GM19351 (cell line): ENCODE results near the gene STMN3.
"Not testable (repeated sequence)": the region's sequence is repeated elsewhere in the genome, so short reads cannot be mapped to it uniquely, and the experiment has no call there.

Experiments used
- ATAC-seq: cut with Tn5 transposase; IDR thresholded peaks from one replicate; pipeline ENCODE4 v1.9.1; 2021; ENCODE audit warnings: mild to moderate bottlenecking, moderate library complexity; ENCODE audit not compliant: unreplicated experiment

Gene STMN3

DNA sequence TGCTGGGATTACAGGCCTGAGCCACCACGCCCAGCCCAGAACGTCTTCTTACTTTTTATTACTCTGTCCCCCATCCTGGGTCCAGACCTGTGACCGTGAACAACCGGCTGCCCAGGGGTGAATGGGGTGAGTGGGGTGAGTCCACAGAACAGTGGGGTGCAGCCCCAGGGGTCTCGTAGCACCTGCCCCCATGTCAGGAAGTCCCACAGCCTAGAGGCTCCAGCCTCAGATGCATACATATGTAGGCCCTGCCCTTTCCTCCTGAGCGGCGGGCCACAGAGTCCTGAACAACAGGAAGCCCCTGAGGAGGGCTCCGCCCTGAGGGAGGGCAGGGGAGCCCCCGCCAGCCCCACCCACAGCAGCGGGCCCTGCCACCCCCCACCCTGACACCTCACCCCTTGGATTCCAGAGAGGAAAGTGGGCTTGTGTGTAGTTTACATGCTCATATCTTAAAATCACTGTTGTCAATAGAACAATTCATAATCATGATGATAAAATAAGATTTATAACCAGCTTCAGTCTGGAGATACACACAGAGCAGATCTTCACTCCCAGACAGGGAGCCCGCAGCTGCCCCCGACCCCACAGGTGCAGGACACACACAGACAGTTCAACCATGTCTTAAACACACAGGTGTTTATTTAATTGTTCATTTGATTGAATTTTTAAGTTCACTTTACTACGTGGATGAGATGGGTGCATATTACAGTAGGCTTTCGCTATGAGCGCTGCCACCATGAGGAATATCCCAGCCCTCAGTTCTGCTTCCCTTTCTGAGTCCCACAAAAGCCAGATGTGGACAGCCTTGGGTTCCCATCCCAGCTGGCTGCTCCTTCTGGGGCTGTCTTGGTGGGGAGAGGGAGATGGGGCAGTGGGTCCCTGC is 13.9 kb downstream of the STMN3 start:
- ATAC-seq = no peak

DNA sequence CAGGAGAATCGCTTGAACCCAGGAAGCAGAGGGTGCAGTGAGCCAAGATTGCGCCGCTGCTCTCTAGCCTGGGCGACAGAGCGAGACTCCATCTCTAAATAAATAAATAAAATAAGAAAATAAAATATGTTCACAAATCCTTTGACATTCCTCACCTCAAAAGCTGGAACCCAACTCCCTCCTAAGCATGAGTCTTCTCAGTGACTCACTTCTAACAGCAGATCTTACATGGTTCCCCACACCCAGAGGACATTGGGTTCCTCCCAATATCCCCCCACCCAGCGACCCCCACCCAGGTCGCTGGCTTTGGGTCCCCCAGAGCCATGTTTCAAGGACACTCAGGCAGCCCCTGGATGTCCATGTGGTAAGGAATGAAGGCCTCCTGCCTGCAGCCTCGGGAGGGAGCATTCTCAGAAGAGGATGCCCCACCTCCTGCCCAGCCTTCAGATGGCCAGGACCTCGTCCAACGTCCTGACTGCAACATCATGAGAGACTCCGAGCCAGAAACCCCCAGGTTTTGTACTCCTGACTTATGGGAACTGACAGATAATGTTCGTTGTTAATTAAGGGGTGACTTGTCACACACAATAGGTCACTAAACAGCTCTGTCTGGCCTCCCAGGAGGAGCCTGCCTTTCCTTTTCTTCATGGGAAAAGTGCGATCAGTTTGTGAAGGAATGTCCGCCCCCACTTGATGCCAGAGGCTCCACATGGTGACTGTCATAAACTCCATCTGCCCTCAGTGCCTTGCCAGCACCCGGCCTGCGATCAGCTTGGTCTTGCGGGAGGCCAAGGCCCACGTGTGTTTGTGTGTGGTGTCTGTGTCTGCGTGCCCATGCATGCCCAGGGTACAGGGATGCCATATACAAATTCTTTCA is 16.2 kb downstream of the STMN3 start:
- ATAC-seq = no peak

DNA sequence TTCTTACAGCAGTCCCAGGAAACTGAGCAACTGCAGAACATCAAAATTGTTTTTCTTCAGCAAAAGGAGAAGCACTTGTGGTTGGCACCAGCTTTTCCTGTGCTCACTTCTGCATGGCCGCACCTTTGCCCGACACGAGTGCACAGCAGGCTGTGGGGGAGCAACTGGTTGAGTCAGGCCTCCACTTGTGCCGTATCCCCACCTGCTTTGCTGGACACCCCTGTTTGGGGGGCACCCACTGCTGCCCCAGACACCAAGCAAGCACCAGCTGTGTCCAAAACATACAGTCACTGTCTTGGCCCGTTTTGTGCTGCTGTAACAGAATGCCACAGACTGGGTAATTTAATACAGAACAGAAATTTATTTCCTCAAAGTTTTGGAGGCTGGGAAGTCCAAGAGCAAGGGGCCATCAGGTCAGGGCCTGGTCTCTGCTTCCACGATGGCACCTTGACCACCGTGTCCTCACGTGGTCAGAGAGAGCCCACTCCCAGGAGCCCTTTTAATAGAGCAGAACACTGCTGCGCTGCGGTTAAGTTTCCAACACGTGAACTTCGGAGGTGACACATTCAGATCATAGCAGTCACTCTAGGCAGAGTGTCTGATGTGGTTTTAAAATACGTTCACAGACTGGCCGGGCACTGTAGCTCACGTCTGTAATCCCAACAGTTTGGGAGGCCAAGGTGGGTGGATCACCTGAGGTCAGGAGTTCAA is 17.6 kb downstream of the STMN3 start:
- ATAC-seq = peak; percentile 65

DNA sequence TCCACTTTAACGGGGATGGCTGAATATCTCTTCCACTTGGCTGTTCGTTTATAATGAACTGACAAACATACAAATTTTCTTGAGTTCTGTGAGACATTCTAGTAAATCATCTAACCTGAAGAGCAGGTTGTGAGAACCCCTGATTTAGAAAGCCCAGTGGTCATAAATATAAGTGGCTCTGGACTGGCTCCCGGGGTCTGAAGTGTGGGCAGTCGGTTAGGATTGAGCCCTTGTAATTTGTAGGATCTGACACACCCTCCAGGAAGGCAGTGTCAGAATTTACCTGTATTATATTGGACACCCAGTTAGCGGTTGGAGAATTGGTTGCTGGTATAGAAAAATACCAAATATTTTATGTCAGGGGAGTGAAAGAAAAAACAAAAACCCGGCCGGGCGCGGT is 19.5 kb downstream of the STMN3 start:
- ATAC-seq = no peak

DNA sequence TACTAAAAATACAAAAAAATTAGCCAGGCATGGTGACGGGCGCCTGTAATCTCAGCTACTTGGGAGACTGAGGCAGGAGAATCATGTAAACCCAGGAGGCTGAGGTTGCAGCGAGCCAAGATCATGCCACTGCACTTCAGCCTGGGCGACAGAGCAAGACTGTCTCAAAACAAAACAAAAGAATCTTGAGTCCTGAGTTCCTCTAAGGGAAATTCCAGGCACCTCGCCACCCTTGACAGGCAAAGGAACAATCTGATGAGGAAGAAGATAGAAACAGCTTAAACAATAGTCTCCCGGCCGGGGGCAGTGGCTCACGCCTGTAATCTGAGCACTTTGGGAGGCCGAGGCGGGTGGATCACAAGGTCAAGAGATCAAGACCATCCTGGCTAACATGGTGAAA is 21.8 kb downstream of the STMN3 start:
- not testable (repeated sequence) for ATAC-seq

DNA sequence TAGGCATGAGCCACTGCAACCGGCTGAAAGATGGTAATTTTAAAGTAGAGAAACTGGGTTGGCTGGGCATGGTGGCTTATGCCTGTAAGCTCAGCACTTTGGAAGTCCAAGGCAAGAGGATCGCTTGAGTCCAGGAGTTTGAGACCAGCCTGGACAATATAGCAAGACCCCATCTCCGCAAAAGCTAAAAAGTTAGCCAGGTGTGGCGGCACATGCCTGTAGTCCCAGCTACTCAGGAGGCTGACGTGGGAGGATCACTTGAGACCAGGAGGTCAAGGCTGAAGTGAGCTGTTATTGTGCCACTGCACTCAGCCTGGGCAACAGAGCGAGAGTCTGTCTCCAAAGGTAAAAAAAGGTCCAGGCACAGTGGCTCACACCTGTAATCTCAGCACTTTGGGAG is 22.3 kb downstream of the STMN3 start:
- not testable (repeated sequence) for ATAC-seq

DNA sequence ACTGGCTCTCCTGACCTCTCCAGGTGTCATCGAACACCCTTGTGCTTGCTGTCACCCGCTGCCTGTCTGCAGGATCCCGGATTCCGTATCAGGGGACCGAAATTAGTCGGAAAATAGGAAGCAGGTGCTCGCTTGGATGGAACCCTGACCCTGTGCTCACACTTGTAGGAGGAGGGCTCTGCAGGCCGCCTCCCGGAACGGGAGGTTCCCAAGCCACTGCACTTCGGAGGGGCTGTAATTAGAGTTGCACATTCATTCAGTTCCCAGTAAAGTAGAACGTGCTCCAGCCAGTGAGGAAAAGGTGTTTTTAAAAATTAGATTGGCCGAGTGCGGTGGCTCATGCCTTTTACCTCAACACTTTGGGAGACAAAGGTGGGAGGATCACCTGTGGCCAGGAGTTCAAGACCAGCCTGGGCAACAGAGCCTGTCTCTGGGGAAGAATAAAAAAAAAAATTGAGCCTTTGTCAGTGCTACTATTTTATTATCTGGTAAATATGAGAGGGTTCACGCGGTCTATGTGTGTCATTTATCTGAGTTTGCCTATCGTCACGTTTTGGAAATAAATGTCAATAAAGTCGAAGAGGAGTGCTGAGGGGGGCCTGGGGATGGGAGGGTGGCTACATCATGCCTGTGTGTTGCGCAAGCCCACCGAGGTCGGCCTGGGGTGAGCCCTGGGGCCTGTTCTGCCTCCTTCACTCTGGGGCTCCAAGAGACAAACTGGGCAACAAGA is 24.8 kb downstream of the STMN3 start:
- no peak for ATAC-seq

DNA sequence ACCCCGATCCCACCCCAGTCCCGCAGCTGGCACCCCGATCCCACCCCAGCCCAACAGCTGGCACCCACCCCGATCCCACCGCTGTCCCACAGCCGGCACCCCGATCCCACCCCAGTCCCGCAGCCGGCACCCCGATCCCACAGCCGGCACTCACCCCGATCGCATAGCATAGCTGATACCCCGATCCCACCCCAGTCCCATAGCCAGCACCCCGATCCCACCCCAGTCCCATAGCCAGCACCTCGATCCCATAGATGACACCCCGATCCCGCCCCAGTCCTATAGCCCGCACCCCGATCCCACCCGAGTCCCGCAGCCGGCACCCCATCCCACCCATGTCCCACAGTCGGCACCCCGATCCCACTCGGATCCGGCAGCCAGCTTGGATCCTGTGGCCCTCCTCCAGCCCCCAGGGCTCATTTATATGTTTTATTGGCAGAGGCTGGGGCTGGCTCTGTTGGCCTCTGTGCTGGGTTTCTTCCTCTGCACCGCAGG is 25.4 kb downstream of the STMN3 start:
- no peak for ATAC-seq

DNA sequence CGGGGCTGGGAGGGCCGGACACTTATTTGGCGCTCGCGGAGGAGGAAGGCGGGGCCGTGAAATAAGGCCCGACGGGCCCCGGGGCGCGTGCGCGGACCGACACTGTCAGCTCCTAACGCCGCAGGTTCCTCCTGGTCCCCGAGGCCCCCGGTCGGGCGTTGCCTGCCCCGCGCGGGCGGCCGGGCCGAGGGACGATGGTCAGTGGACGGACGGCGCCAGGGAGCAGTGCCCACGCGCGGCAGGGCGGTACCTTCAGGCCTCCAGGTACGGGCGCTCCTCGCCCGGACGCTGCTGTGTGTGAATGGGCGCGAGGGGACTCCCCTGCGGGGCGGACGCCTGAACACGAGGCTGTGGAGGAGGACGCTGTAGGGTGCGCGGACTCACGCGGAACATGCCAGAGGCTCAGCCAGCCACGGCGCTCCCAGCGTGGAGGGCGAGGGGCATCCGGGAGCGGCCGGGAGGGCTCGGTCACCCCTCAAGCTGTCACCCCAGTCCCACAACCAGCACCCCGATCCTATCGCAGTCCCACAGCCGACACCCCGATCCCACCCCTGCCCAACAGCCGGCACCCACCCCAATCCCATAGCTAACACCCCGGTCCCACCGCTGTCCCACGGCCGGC is 26.0 kb downstream of the STMN3 start:
- peak; percentile 76 for ATAC-seq

DNA sequence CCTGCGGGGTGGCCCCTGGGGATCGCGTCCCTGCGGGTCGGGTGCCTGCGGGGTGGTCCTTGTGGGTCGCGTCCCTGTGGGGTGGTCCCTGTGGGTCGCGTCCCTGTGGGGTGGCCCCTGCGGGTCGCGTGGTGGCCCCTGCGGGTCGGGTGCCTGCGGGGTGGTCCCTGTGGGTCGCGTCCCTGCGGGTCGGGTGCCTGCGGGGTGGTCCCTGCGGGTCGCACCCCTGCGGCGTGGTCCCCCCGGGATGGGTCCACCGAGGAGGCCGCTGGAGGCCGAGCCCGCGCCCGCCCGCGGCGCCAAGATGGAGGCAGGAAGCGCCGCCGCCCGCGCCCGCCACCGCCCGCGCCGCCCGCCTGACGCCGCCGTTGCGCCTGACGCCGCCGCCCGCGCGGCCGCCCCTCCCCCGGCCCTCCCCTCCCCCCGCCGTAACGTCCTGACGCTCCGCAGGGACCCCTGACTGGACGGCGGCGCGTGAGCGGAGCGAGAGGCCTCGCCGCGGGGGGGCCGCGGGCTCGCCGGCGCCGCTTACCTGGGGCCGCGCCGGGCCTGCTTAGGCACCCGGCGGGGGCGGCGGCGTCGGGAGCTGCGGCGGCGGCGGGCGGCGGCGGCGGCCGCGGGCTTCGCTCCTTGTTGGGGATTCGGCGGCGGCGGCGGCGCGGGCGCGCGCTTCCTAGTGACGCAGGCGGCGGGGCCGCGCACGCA is 26.6 kb downstream of the STMN3 start, which contains the start of gene GMEB2:
TSS of gene GMEB2 (minus strand) at position 678 of the 705 bp plus-strand sequence. CDS start 7,704 bp downstream, outside the sequence.
- peak; percentile 46 for ATAC-seq

DNA sequence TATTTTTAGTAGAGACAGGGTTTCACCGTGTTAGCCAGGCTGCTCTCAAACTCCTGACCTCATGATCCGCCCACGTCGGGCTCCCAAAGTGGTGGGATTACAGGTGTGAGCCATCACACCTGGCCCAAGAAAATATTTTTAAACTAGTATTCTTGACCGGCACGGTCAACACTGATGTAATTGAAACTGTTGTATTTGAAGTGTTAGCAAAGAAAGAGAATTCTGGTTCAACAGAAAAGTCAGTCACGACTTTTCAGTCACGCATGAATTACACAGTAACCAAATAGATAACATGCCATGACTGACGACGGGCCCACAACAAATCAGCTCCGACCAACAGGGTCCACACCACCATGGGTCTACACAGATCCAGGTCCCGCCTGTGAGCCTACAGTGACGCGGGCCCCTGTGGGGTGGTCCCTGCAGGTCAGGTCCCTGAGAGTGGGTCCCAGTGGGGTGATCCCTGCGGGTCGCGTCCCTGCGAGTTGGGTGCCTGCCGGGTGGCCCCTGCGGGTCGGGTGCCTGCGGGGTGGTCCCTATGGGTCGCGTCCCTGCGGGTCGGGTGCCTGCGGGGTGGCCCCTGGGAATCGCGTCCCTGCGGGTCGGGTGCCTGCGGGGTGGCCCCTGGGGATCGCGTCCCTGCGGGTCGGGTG is 27.3 kb downstream of the STMN3 start:
- ATAC-seq = no peak

DNA sequence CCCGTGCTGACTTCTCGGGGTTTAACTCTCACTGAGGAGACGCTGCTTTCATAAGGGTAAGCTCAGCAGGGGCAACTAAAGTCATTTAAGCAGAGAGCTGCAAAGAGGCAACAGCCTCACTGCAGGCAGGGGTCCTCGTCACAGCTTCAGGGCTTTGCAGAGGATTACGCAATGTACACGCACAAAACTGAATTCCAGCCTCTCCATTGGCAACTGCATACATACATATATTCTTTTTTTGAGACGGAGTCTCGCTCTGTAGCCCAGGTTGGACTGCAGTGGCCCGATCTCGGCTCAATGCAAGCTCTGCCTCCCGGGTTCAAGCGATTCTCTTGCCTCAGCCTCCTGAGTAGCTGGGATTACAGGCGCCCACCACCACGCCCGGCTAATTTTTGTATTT is 28.7 kb downstream of the STMN3 start:
- no peak for ATAC-seq

DNA sequence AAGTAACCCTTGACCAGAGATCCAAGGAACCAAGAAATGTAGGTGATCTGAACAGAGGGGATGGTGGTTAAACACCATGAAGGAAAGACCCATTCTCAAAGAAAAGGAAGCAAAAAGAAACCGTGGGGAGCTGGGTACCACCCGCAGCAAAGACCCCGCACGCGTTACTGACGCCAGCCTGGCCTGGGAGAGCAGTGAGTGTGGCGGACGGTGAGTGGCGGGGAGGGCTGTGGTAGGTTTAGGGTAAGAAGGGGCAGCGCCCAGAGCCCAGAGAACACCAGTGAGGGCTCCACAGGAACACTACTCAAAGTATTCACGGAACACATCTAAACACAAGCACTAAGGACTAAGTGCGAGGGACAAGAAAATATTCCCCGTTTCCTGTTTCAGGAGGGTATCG is 30.5 kb downstream of the STMN3 start:
- no peak for ATAC-seq

DNA sequence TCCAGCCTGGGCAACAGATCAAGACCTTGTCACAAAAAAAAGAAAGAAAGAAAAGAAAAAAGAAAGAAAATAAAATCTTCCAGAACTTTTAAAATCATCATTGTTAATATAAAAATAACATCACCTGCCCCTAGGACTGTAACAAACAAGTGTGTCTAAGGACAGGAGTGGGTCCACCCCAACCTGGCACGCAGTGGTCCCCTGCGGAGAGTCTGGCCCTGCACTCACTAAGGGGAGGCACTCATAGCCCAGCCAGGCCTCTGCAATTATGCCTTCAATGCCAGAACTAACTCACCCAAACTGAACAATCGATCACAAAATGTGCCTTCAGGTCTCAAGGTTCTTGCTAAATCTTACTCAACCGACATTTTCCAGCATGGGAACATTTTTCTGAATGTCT is 31.1 kb downstream of the STMN3 start:
- no peak for ATAC-seq

DNA sequence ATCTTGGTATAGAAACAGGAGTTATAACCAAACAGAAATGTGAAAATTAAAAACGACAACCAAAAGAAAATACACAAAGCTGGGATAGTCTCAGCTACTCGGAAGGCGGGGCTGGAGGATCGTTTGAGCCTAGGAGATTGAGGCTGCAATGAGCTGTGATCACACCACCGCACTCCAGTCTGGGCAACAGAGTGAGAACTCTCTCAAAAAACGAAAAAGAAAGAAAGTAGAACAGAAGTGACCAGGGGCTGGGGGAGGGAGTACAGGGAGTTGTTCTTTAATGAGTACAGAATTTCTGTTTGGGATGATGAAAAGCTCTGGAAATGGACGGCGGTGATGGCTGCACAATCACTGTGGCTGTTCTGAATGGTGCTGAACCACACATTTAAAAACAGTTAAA is 32.2 kb downstream of the STMN3 start:
- ATAC-seq = no peak

DNA sequence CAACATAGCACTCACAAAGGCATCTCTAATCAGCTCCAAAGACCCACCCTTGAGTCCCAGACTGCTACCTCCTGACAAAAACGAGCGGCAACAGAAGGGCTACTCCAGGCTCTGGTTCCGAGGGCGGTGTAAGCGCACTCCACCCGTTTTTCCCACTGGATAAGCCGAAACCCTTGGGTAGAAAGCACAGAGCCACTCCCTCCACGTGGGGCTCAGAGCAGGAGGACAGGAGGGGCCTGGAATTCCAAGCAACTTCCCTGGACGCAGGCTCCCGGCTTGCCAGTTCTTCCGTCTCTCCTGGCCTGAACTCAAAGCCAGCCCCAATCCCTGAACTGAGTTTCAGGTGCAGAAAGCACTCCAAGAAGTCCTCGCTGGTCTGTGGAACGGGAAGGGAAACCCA is 33.7 kb downstream of the STMN3 start:
- ATAC-seq = no peak

DNA sequence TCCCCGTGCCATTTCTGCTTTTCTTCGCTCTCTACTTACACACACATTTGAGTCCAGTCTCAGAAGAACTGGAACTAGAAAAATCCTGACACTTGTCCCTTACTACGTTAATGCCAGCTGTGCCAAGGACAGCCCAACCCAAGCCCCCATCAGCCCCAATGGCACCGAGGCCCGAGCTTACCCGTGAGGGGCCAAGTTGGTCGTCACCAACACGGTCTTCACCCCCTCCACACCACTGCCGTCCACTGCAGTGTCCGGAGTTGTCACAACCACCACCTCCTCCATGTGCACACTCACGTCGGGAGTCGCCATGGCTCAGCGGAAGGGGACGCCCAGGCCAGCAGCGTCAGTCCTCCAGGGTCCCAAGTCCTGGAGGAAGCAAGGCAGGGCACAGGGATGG is 34.1 kb downstream of the STMN3 start:
- ATAC-seq = no peak

DNA sequence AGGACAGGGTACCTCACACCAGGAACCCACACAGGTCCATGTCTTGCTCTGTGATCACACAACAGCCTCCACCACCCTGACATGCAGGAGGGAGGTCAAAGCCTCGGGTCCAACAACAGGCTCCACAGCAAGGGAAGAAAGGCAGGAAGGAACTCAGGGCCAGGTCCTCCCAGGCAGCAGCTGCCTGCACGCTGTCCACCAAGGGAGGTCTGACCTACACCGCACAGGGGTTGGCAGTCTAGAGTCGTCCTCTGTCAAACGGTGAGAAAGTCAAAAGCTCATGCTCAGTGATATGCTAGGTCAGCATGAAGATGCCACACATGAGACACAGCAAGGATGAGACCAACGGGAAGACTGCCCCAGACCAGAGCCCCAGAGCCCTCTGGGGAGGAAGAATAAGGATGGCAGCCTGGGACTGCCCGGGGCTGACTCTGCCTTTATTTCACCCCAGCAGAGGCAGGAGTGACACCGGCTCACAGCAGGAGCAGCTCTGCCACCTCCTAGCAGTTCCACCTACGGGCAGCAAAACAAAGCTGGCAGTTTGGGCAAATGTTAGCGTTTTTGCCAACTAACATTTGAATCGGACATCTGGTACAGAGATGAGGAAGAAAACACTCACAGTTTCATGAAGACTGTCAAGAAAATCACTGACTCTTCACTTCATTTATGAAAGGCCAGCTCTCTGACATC is 34.8 kb downstream of the STMN3 start:
- ATAC-seq = no peak
